GM21737 (cell line): ENCODE results near the gene SNORC.
"Not testable (repeated sequence)": the region's sequence is repeated elsewhere in the genome, so short reads cannot be mapped to it uniquely, and the experiment has no call there.

ENCODE experiments used
- ATAC-seq: cut with Tn5 transposase; IDR thresholded peaks from one replicate; pipeline ENCODE4 v1.9.1; 2021; ENCODE audit warnings: mild to moderate bottlenecking, moderate library complexity; ENCODE audit not compliant: unreplicated experiment

Gene SNORC

GRCh38 chr2:232896111-232896510 lies 26.0 kb downstream of the SNORC start:
- no peak for ATAC-seq

- no peak for ATAC-seq
Measured at GRCh38 chr2:232896720-232897597, 26.9 kb downstream of the SNORC start.

- no peak for ATAC-seq
Measured at GRCh38 chr2:232897598-232898408, 27.7 kb downstream of the SNORC start.

GRCh38 chr2:232898592-232899543 lies 28.8 kb downstream of the SNORC start:
- ATAC-seq: no peak

GRCh38 chr2:232900811-232901735 lies 31.0 kb downstream of the SNORC start:
- ATAC-seq: no peak

GRCh38 chr2:232901736-232902578 lies 31.9 kb downstream of the SNORC start:
- no peak for ATAC-seq

GRCh38 chr2:232903989-232904388 lies 33.9 kb downstream of the SNORC start:
- ATAC-seq: no peak

GRCh38 chr2:232906867-232907717 lies 37.0 kb downstream of the SNORC start:
- ATAC-seq: not testable (repeated sequence)

GRCh38 chr2:232907718-232908085 lies 37.6 kb downstream of the SNORC start:
- ATAC-seq: not testable (repeated sequence)

GRCh38 chr2:232908695-232909094 lies 38.6 kb downstream of the SNORC start:
- no peak for ATAC-seq

GRCh38 chr2:232910376-232910775 lies 40.3 kb downstream of the SNORC start:
- no peak for ATAC-seq

- ATAC-seq: no peak
Measured at GRCh38 chr2:232911712-232912277, 41.7 kb downstream of the SNORC start.

GRCh38 chr2:232913903-232914302 lies 43.8 kb downstream of the SNORC start:
- ATAC-seq: no peak

- no peak for ATAC-seq
Measured at GRCh38 chr2:232919141-232919540, 49.1 kb downstream of the SNORC start.

- ATAC-seq: no peak
Measured at GRCh38 chr2:232920055-232920454, 50.0 kb downstream of the SNORC start.

- ATAC-seq: no peak
Measured at GRCh38 chr2:232920760-232921159, 50.7 kb downstream of the SNORC start.

- ATAC-seq: no peak
Measured at GRCh38 chr2:232924433-232924832, 54.4 kb downstream of the SNORC start.
